Mesothelial cell of epicardium (in vitro differentiated cells): ENCODE data around the gene BEST3. TPM values are rescaled to one million over a fixed set of nuclear protein-coding genes. Genes with fewer than 3 reads are reported as not detected.

Source experiments
- DNase-seq, 2 experiments: peaks; one replicate each; pipeline ENCODE4 v3.0.0; 2021; ENCODE audit warnings: low spot score in 2 of 2; ENCODE audit not compliant: unreplicated experiment in 2 of 2
- H3K27ac Mint-ChIP-seq: 2 replicates; pipeline ENCODE4 v1.8.0; 2021; ENCODE audit warnings: mixed read lengths
- H3K27me3 Mint-ChIP-seq: 2 replicates; pipeline ENCODE4 v1.8.0; 2021; ENCODE audit warnings: low read depth, mixed read lengths
- H3K36me3 Mint-ChIP-seq: 2 replicates; pipeline ENCODE4 v1.8.0; 2021; ENCODE audit warnings: mixed read lengths
- H3K4me1 Mint-ChIP-seq: 2 replicates; pipeline ENCODE4 v1.8.0; 2021; ENCODE audit warnings: mixed read lengths
- H3K4me3 Mint-ChIP-seq: 2 replicates; pipeline ENCODE4 v1.8.0; 2021; ENCODE audit warnings: mild to moderate bottlenecking, moderate library complexity, mixed read lengths
- H3K9me3 Mint-ChIP-seq: 2 replicates; pipeline ENCODE4 v1.8.0; 2021; ENCODE audit warnings: mixed read lengths
- total RNA-seq: library from RNA; stranded (reverse); gene quantifications from 3 replicates; pipeline ENCODE4 v1.2.1, GENCODE V29; 2021
- TF ChIP-seq, protein P1 (sequence below): fragments of 200-600 bp; sonication (generic); IDR thresholded peaks from one replicate; pipeline ENCODE4 v1.5.0; 2021; ENCODE audit warnings: antibody characterized with exemption; ENCODE audit not compliant: unreplicated experiment

Gene BEST3
- total RNA-seq, 1 donor from 2014 or later = 0.11 TPM

DNA sequence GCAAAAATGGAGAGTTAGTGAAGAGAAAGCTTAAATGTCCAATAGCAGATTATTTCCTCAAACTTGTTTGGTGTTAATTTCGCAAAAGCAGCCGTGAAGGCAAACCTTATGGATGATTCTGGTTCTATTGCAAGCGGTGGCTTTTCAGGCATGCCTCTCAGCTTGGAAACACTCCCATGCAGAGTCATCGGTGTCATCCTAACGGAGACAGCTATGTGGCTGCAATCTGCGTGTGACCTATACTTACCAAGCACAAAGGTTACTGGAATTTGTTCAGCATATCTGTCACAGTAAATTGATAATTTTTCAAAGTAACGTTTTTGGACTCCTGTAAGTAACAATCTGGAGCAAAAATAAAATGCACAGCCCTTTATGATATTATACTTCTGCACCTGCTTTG lies 5.0 kb downstream of the BEST3 start:
- TF ChIP-seq, protein P1, sequence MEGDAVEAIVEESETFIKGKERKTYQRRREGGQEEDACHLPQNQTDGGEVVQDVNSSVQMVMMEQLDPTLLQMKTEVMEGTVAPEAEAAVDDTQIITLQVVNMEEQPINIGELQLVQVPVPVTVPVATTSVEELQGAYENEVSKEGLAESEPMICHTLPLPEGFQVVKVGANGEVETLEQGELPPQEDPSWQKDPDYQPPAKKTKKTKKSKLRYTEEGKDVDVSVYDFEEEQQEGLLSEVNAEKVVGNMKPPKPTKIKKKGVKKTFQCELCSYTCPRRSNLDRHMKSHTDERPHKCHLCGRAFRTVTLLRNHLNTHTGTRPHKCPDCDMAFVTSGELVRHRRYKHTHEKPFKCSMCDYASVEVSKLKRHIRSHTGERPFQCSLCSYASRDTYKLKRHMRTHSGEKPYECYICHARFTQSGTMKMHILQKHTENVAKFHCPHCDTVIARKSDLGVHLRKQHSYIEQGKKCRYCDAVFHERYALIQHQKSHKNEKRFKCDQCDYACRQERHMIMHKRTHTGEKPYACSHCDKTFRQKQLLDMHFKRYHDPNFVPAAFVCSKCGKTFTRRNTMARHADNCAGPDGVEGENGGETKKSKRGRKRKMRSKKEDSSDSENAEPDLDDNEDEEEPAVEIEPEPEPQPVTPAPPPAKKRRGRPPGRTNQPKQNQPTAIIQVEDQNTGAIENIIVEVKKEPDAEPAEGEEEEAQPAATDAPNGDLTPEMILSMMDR = no peak
- H3K27ac Mint-ChIP-seq = no peak overlapping the region
- H3K9me3 Mint-ChIP-seq = no peaks in the 10 kb centered on the region
- DNase-seq = no peak
- peaks cover 6% of the 10 kb centered on the region for H3K4me1 Mint-ChIP-seq
- no peak overlapping the region for H3K4me3 Mint-ChIP-seq
- no peaks in the 10 kb centered on the region for H3K27me3 Mint-ChIP-seq
- no peaks in the 10 kb centered on the region for H3K36me3 Mint-ChIP-seq

DNA sequence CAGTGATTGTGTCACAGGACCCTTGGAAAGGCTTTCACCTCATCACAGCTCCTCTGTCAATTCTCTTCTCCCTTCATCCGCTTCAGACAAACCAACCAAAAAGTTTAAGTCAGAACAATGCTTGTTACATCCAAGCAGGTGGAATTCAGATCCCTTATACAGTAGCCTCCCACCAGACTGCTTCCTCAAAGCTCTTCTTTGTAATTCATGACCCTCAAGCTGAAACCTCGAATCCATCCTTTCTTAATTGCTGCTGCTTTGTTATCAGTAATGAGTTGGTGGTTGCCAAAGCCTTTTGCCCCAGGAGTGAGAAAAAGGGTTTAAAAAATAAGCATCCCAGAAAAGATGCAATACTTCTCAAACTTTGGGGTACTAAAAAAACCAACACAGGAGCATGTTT lies 9.5 kb downstream of the BEST3 start:
- Mint-ChIP-seq H3K4me1 (peaks cover 25% of the 10 kb centered on the region), H3K4me3 (no peak overlapping the region), H3K27me3 (no peaks in the 10 kb centered on the region), H3K36me3 (no peaks in the 10 kb centered on the region), H3K27ac (no peak overlapping the region), H3K9me3 (no peaks in the 10 kb centered on the region)
- no peak for DNase-seq
- TF ChIP-seq, protein P1 = no peak

DNA sequence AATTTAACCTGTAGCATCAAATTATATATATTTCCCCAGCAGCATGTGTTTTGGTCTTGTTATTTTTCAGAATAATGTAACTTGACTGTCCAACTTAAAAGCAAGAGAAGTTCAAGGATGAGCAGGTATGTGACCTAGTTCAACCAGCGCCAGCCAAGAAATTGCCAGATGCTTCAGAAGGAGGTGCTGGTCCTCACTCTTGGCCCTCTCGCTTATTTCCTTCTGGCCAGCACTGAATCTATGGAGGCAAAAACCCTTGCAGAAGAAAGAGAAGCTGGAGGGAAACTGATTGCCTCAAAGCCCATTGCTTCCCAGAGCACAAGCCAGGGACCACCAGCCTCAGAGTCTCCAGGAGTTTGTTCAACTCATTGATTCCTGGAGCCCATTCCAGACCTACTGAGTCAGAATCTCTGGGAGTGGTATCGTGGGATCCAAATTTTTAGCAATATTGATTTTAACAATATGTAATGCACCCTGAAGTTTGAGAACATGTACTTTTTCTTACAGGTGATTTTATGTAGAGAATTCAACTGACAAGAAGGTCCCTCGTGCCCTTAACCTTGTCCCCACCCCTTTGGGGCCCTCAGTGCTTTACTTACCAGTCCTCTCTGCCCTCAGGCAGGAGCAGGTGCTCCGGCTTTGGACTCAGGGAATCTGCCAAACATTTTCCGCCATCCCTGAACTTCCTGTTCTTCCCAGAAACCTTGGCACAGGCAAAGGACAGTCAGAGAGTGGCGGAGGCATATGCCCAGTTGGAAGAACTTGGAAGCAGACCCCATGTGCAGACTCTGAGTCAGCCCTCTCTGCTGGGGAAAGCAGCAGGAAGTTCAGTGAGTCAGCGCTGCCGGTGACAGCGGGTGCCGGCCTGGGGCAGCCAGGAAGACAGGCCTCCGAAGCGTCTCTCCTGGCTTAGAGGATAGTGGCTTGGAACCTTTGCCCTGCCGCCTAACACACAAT lies 10.4 kb downstream of the BEST3 start:
- no peaks in the 10 kb centered on the region for H3K36me3 Mint-ChIP-seq
- H3K27ac Mint-ChIP-seq = peak overlapping the region; percentile 83
- H3K27me3 Mint-ChIP-seq = no peaks in the 10 kb centered on the region
- H3K9me3 Mint-ChIP-seq = no peaks in the 10 kb centered on the region
- peaks cover 25% of the 10 kb centered on the region for H3K4me1 Mint-ChIP-seq
- peak in 1 of 2 experiments; percentile 41 for DNase-seq
- H3K4me3 Mint-ChIP-seq = no peak overlapping the region
- TF ChIP-seq, protein P1 = no peak

DNA sequence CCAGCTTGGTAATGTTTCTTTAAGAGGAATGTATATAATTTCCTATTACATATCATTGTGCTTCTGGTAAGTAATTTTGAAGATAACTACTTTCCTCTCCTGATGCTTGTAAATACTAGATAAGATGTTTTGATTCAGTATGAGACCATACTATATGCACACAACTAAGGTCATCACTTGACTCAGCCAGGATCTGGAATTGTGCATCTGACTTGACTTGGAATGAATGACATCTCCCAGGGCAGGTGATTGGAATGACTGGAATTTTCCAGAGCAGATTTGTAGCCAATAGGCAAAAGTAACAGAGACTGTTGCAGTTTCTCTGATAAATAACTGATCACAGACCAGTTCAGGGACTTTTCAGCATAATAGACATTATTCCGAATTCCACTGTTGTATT lies 11.1 kb downstream of the BEST3 start:
- DNase-seq = no peak
- peaks cover 25% of the 10 kb centered on the region for H3K4me1 Mint-ChIP-seq

DNA sequence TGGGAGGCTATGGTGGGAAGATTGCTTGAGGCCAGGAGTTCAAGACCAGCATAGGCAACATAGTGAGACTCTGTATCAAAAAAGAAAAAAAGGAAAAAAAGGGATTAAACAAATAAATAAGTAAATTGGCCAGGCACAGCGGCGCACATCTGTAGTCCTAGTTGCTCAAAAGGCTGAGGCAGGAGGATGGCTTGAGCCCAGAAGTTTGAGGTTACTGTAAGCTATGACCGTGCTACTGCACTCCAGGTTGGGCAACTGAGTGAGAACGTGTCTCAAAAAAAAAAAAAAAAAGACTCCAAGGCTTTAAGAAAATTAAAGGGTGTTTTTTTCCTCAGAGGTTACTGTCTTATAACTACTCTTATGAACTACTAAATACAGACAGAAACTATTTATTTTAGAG lies 11.7 kb downstream of the BEST3 start:
- Mint-ChIP-seq H3K36me3 (no peaks in the 10 kb centered on the region), H3K27me3 (no peaks in the 10 kb centered on the region), H3K27ac (peak overlapping the region; percentile 31), H3K4me1 (peaks cover 25% of the 10 kb centered on the region), H3K9me3 (no peaks in the 10 kb centered on the region), H3K4me3 (no peak overlapping the region)
- TF ChIP-seq, protein P1 = no peak
- DNase-seq = no peak

More for the DNA sequence above, 11.1 kb downstream of the BEST3 start:
- Mint-ChIP-seq H3K27me3 (no peaks in the 10 kb centered on the region), H3K36me3 (no peaks in the 10 kb centered on the region), H3K4me3 (no peak overlapping the region), H3K9me3 (no peaks in the 10 kb centered on the region), H3K27ac (no peak overlapping the region)
- TF ChIP-seq, protein P1 = no peak
